ENCODE results near the gene CSNK2A2.
A peak's percentile ranks its signal among the peaks of the same experiment; 100 is the strongest.

The CSNK2A2 gene

DNA sequence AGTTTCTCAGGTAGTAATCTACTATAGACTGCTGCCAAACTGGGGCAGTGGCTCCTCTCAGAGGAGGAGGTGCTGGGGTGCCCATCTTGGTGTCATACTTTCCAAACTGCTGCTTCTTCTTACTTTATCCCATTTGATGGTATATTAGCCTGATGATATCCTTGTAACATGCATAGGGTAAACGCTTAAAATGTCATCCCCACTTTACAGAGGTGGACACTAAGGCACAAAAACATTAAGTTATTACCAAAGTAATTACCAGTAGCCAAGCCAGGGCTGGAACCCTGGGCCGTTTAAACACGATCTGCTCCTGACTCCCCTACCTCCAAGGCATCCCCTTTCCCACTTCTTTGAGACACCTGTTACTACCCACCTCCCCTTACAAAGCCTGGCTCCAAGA lies 37.8 kb upstream of the CSNK2A2 start:
- Histone ChIP-seq H3K4ac (ENCODE audit: low read length) (no peak overlapping the region), H3K4me1 (ENCODE audit: control insufficient read depth in 2 of 2, insufficient read depth in 1 of 2, low read depth in 1 of 2, low read length in 2 of 2) (peaks cover 3 to 5% of the 10 kb centered on the region in 2 donors), H2BK5ac (ENCODE audit: low read length) (no peak overlapping the region), H3K23ac (ENCODE audit: low read depth, low read length, poor library complexity) (no peak overlapping the region), H3K18ac (ENCODE audit: low read length) (no peak overlapping the region), H4K8ac (ENCODE audit: low read depth, low read length) (no peak overlapping the region), H3K9ac (ENCODE audit: low read depth, low read length, poor library complexity) (no peak overlapping the region), H3K4me2 (ENCODE audit: insufficient read depth, low read length, poor library complexity, severe bottlenecking) (no peak overlapping the region), H2BK120ac (ENCODE audit: low read depth, low read length) (no peak overlapping the region), H3K9me3 (replicated peaks in 1 of 2; ENCODE audit: control insufficient read depth in 2 of 2, insufficient read depth in 1 of 2, low read depth in 1 of 2, low read length in 2 of 2) (no peaks in the 10 kb centered on the region), H3K4me3 (ENCODE audit: low read length in 2 of 2) (no peak overlapping the region), H2BK12ac (ENCODE audit: low read length) (no peak overlapping the region), H3K27ac (replicated peaks; ENCODE audit: low read length) (no peak overlapping the region), H3K27me3 (ENCODE audit: control insufficient read depth in 3 of 3, insufficient read depth in 3 of 3, low read depth in 1 of 3, low read length in 3 of 3) (peaks cover 0 to 46% (median 2%) of the 10 kb centered on the region in 3 experiments), H2BK15ac (ENCODE audit: low read length) (no peak overlapping the region), H2AK5ac (ENCODE audit: low read depth, low read length) (no peak overlapping the region), H3K79me1 (ENCODE audit: low read depth, low read length) (no peaks in the 10 kb centered on the region), H2AFZ (ENCODE audit: low read length) (peak overlapping the region; percentile 91), H3K14ac (ENCODE audit: low read length) (no peak overlapping the region), H3K36me3 (replicated peaks in 1 of 2; ENCODE audit: control insufficient read depth in 2 of 2, insufficient read depth in 2 of 2, low read length in 2 of 2) (no peaks in the 10 kb centered on the region), H4K91ac (ENCODE audit: low read depth, low read length, poor library complexity) (no peak overlapping the region)
- DNase-seq (ENCODE audit: low spot score), result no peak
- WGBS, 2 donors (ENCODE audit: extremely low coverage in 2 of 2, insufficient read length in 2 of 2, insufficient replicate concordance in 1 of 2), result no CpG with 5 or more reads among the region's 3 CpGs

DNA sequence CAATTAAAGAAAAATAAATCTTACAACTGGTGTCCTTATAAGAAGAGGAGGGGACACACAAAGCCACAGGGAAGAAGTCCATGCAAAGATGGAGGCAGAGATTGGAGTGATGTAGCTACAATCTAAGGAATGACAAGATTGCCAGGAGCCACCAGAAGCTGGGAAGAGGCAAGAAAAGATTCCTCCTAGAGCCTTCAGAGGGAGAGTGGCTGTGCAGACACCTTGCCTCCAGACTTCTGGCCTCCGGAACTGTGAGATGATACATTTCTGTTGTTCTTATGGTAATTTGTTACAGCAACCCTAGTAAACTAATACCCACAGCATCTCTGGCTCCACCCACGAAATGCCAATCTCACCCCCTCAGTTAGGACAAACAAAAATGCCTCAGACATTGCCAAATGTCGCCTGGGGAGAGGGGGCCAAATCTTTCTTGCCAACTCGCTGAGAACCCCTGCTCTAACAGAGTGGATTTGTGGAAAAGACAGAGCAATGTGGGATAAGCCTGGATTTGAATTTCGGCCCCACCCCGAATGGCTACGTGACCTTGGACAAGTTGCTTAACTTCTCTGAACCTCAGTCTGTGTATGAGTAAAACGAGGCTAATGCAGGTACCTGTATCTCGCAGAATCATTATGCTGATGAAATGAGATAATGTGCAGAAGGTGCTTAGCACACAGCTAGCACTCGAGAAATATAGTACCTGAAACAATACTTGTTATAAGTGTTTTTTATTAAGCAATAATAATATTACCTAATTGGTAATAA lies 37.1 kb upstream of the CSNK2A2 start:
- Histone ChIP-seq H3K4me3 (ENCODE audit: low read length in 2 of 2) (no peak overlapping the region), H3K9me3 (replicated peaks in 1 of 2; ENCODE audit: control insufficient read depth in 2 of 2, insufficient read depth in 1 of 2, low read depth in 1 of 2, low read length in 2 of 2) (no peaks in the 10 kb centered on the region)
- WGBS, 2 donors (ENCODE audit: extremely low coverage in 2 of 2, insufficient read length in 2 of 2, insufficient replicate concordance in 1 of 2), result no CpG with 5 or more reads among the region's 10 CpGs

DNA sequence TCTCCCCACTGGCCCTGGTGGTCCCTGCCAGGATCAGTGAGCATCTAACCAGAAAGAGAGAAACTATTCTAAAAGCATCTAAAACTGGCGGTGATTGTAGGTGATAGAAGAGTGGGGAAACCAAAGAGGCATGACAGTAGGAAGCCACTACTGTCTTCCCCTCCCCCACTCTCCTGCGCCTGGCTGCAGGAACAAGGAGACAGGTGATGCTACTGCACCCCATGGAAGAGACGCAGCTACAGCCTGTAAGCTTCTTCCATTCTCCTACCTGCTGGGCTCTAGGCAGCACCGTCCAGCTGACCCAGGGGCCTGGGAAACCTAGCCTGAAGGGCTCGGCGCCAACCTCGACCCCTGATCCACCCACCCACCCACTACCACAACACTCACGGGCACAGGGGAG lies 32.4 kb upstream of the CSNK2A2 start:
- Histone ChIP-seq H3K79me1 (ENCODE audit: low read depth, low read length) (no peaks in the 10 kb centered on the region), H4K91ac (ENCODE audit: low read depth, low read length, poor library complexity) (no peak overlapping the region), H3K27ac (replicated peaks; ENCODE audit: low read length) (no peak overlapping the region), H3K9ac (ENCODE audit: low read depth, low read length, poor library complexity) (no peak overlapping the region), H2AK5ac (ENCODE audit: low read depth, low read length) (no peak overlapping the region), H4K8ac (ENCODE audit: low read depth, low read length) (no peak overlapping the region), H2AFZ (ENCODE audit: low read length) (no peak overlapping the region), H3K4me1 (ENCODE audit: control insufficient read depth in 2 of 2, insufficient read depth in 1 of 2, low read depth in 1 of 2, low read length in 2 of 2) (no peaks in the 10 kb centered on the region), H3K4ac (ENCODE audit: low read length) (no peak overlapping the region), H3K23ac (ENCODE audit: low read depth, low read length, poor library complexity) (no peak overlapping the region), H3K9me3 (replicated peaks in 1 of 2; ENCODE audit: control insufficient read depth in 2 of 2, insufficient read depth in 1 of 2, low read depth in 1 of 2, low read length in 2 of 2) (no peaks in the 10 kb centered on the region), H2BK5ac (ENCODE audit: low read length) (no peak overlapping the region), H3K36me3 (replicated peaks in 1 of 2; ENCODE audit: control insufficient read depth in 2 of 2, insufficient read depth in 2 of 2, low read length in 2 of 2) (no peaks in the 10 kb centered on the region), H3K4me3 (ENCODE audit: low read length in 2 of 2) (no peak overlapping the region), H3K4me2 (ENCODE audit: insufficient read depth, low read length, poor library complexity, severe bottlenecking) (no peak overlapping the region), H2BK120ac (ENCODE audit: low read depth, low read length) (no peak overlapping the region), H2BK12ac (ENCODE audit: low read length) (no peak overlapping the region), H3K27me3 (ENCODE audit: control insufficient read depth in 3 of 3, insufficient read depth in 3 of 3, low read depth in 1 of 3, low read length in 3 of 3) (peaks cover 0 to 25% (median 2%) of the 10 kb centered on the region in 3 experiments), H3K18ac (ENCODE audit: low read length) (no peak overlapping the region), H3K14ac (ENCODE audit: low read length) (no peak overlapping the region), H2BK15ac (ENCODE audit: low read length) (no peak overlapping the region)
- no peak for DNase-seq (ENCODE audit: low spot score)
- no CpG with 5 or more reads among the region's 8 CpGs for WGBS, 2 donors (ENCODE audit: extremely low coverage in 2 of 2, insufficient read length in 2 of 2, insufficient replicate concordance in 1 of 2)

More for the DNA sequence above, 37.1 kb upstream of the CSNK2A2 start:
- no peak overlapping the region for H2BK12ac ChIP-seq (ENCODE audit: low read length)
- H3K27me3 ChIP-seq (ENCODE audit: control insufficient read depth in 3 of 3, insufficient read depth in 3 of 3, low read depth in 1 of 3, low read length in 3 of 3), result peaks cover 0 to 40% (median 2%) of the 10 kb centered on the region in 3 experiments
- no peaks in the 10 kb centered on the region for H3K79me1 ChIP-seq (ENCODE audit: low read depth, low read length)
- H3K27ac ChIP-seq (replicated peaks; ENCODE audit: low read length), result no peak overlapping the region
- H4K91ac ChIP-seq (ENCODE audit: low read depth, low read length, poor library complexity), result no peak overlapping the region
- no peak overlapping the region for H3K14ac ChIP-seq (ENCODE audit: low read length)
- H3K4me2 ChIP-seq (ENCODE audit: insufficient read depth, low read length, poor library complexity, severe bottlenecking), result no peak overlapping the region
- H2BK120ac ChIP-seq (ENCODE audit: low read depth, low read length), result no peak overlapping the region
- H3K36me3 ChIP-seq (replicated peaks in 1 of 2; ENCODE audit: control insufficient read depth in 2 of 2, insufficient read depth in 2 of 2, low read length in 2 of 2), result no peaks in the 10 kb centered on the region
- no peak overlapping the region for H2AK5ac ChIP-seq (ENCODE audit: low read depth, low read length)
- no peak overlapping the region for H4K8ac ChIP-seq (ENCODE audit: low read depth, low read length)
- no peak overlapping the region for H3K23ac ChIP-seq (ENCODE audit: low read depth, low read length, poor library complexity)
- no peak overlapping the region for H3K9ac ChIP-seq (ENCODE audit: low read depth, low read length, poor library complexity)
- peaks cover 3 to 5% of the 10 kb centered on the region in 2 donors for H3K4me1 ChIP-seq (ENCODE audit: control insufficient read depth in 2 of 2, insufficient read depth in 1 of 2, low read depth in 1 of 2, low read length in 2 of 2)
- H2AFZ ChIP-seq (ENCODE audit: low read length), result no peak overlapping the region
- H2BK5ac ChIP-seq (ENCODE audit: low read length), result no peak overlapping the region
- H2BK15ac ChIP-seq (ENCODE audit: low read length), result no peak overlapping the region
- DNase-seq (ENCODE audit: low spot score), result no peak
- no peak overlapping the region for H3K4ac ChIP-seq (ENCODE audit: low read length)
- no peak overlapping the region for H3K18ac ChIP-seq (ENCODE audit: low read length)

DNA sequence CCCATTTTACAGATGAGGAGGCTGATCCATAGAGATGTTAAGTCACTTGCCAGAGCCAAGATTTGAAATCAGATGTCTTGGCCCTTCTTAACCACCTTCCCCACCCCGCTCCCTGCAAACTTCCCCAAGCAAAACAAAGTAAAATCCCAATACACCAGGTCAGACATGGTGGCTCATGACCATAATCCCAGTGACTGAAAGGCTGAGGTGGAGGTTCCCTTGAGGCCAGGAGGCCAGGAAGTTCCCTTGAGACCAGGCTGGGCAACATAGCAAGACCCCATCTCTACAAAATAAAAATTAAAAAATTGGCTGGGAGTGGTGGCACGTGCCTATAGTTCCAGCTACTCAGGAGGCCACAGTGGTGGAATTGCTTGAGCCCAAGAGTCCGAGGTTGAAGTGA lies 28.9 kb upstream of the CSNK2A2 start:
- Histone ChIP-seq H2BK15ac (ENCODE audit: low read length) (no peak overlapping the region), H2BK5ac (ENCODE audit: low read length) (no peak overlapping the region), H3K9me3 (replicated peaks in 1 of 2; ENCODE audit: control insufficient read depth in 2 of 2, insufficient read depth in 1 of 2, low read depth in 1 of 2, low read length in 2 of 2) (no peaks in the 10 kb centered on the region), H3K14ac (ENCODE audit: low read length) (no peak overlapping the region), H3K23ac (ENCODE audit: low read depth, low read length, poor library complexity) (no peak overlapping the region), H3K18ac (ENCODE audit: low read length) (no peak overlapping the region), H3K4me2 (ENCODE audit: insufficient read depth, low read length, poor library complexity, severe bottlenecking) (no peak overlapping the region), H3K79me1 (ENCODE audit: low read depth, low read length) (no peaks in the 10 kb centered on the region), H3K9ac (ENCODE audit: low read depth, low read length, poor library complexity) (no peak overlapping the region), H3K27me3 (ENCODE audit: control insufficient read depth in 3 of 3, insufficient read depth in 3 of 3, low read depth in 1 of 3, low read length in 3 of 3) (peaks cover 0 to 7% (median 0%) of the 10 kb centered on the region in 3 experiments), H3K27ac (replicated peaks; ENCODE audit: low read length) (no peak overlapping the region), H4K91ac (ENCODE audit: low read depth, low read length, poor library complexity) (no peak overlapping the region), H2BK12ac (ENCODE audit: low read length) (no peak overlapping the region), H2AK5ac (ENCODE audit: low read depth, low read length) (no peak overlapping the region), H3K4me3 (ENCODE audit: low read length in 2 of 2) (no peak overlapping the region), H3K4ac (ENCODE audit: low read length) (no peak overlapping the region), H2AFZ (ENCODE audit: low read length) (no peak overlapping the region), H3K4me1 (ENCODE audit: control insufficient read depth in 2 of 2, insufficient read depth in 1 of 2, low read depth in 1 of 2, low read length in 2 of 2) (peaks cover 0 to 2% of the 10 kb centered on the region in 2 donors), H4K8ac (ENCODE audit: low read depth, low read length) (no peak overlapping the region), H3K36me3 (replicated peaks in 1 of 2; ENCODE audit: control insufficient read depth in 2 of 2, insufficient read depth in 2 of 2, low read length in 2 of 2) (no peaks in the 10 kb centered on the region), H2BK120ac (ENCODE audit: low read depth, low read length) (no peak overlapping the region)
- no peak for DNase-seq (ENCODE audit: low spot score)
- WGBS, 2 donors (ENCODE audit: extremely low coverage in 2 of 2, insufficient read length in 2 of 2, insufficient replicate concordance in 1 of 2), result no CpG with 5 or more reads among the region's 3 CpGs
